Right lobe of liver (tissue), 6 donors: ENCODE results near the gene LCP1. TPM values are rescaled to one million over a fixed set of nuclear protein-coding genes. Genes with fewer than 3 reads are reported as not detected.

ENCODE experiments used
- ATAC-seq, 4 donors: fragments of 200-7000 bp; cut with Tn5 transposase; one replicate each; pipeline ENCODE4 v1.9.1; 2020; ENCODE audit warnings: mild to moderate bottlenecking in 4 of 4, moderate library complexity in 4 of 4
- DNase-seq, 3 donors: peaks; one replicate each; pipeline ENCODE4 v3.0.0-alpha.2; 2020
- H3K27ac ChIP-seq, 3 donors: fragments of 200-600 bp; one replicate each; pipeline ENCODE4 v1.8.0; 2022
- H3K27me3 ChIP-seq, 2 donors: fragments of 200-600 bp; one replicate each; pipeline ENCODE4 v1.8.0; 2022
- H3K36me3 ChIP-seq, 4 donors: fragments of 200-600 bp; sonication (generic) in 1 of 4; one replicate each; pipeline versions ENCODE4 v1.5.1 to v1.8.0; 2017 to 2022; ENCODE audit warnings: control low read depth in 1 of 4
- H3K4me1 ChIP-seq, 4 donors: fragments of 200-600 bp; sonication (generic) in 1 of 4; one replicate each; pipeline versions ENCODE4 v1.5.1 to v1.8.0; 2017 to 2022; ENCODE audit warnings: control low read depth in 1 of 4
- H3K4me3 ChIP-seq, 3 donors: fragments of 200-600 bp; one replicate each; pipeline ENCODE4 v1.8.0; 2022
- H3K9me3 ChIP-seq, 4 donors: fragments of 200-600 bp; sonication (generic) in 1 of 4; one replicate each; pipeline versions ENCODE4 v1.5.1 to v1.8.0; 2017 to 2022; ENCODE audit warnings: control low read depth in 1 of 4
- CTCF ChIP-seq, 4 donors: fragments of 200-600 bp in 3 of 4; fragments of 450-650 bp in 1 of 4; IDR thresholded peaks; one replicate each; pipeline versions ENCODE4 v1.5.1 to v1.8.0; 2016 to 2022; ENCODE audit warnings: antibody characterized with exemption in 4 of 4, mild to moderate bottlenecking in 2 of 4
- POLR2A ChIP-seq: fragments of 450-650 bp; IDR thresholded peaks from one replicate; pipeline ENCODE4 v1.6.1; 2017; ENCODE audit warnings: antibody characterized with exemption, mild to moderate bottlenecking
- WGBS: methylation state at CpG from one replicate; pipeline ENCODE4 v1.1.6; 2018; ENCODE audit warnings: low coverage, low lambda C conversion rate; ENCODE audit not compliant: insufficient coverage; ENCODE audit errors: missing lambda C conversion rate; 5-methylcytosine and 5-hydroxymethylcytosine counted together
- intact Hi-C, 2 donors: fragments of 100-400 bp; cut with DNase I; formaldehyde crosslinking; loops; one replicate each; pipeline versions ENCODE4 v1.11.2 to v1.14.1; 2022
- total RNA-seq, 6 experiments: library from RNA; depleted of rRNA in 2 of 6; stranded (reverse); fragments of >200 nt in 2 of 6; fragmentation: NEBNext Ultra II Directional in 3 of 6; extraction: Animal tissue kit (Norgen Biotek cat#: 25700) in 3 of 6; gene quantifications; one replicate each; pipeline versions ENCODE4 v1.1.0 to v1.2.4, GENCODE V29; 2016 to 2023
- donor health status: DM: no; HTN: yes; CAD: no.
- donor health status: DM: no; HTN: no; CAD: no.
- donor health status: DM: no; HTN: no; CAD: no.
- donor health status: DM: no; HTN: yes; CAD: no.
- donor health status: DM: no; HTN: yes; CAD: no.

Gene LCP1
- total RNA-seq, 6 experiments from 2014 or later, result 19.7 to 58.1 (median 22.8) TPM

DNA sequence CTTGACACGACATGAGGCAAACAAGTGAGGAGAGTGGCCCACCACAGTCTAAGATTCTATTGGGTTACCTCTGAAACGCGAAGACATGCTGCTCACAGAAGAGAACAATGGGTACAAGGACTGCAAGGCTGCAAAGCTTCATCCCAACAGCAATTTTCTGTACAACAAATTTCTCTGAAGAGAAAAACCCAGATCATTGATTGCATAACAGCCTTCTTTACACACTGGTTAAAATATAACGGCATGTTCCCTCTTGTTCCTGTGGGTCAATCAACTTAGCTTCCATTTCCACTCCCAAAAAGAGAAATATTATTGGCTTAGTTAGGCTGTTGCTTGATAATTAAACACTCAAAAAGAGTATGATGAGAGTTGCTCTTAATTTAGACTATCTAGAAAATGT is 77.1 kb downstream of the LCP1 start, which contains the start of gene CPB2:
Gene CPB2 (minus strand): TSS at position 166 of the 400 bp plus-strand sequence. CDS start 24 bp downstream, at position 142.
- Histone ChIP-seq H3K27me3 (no peaks in the 10 kb centered on the region), H3K9me3 (no peaks in the 10 kb centered on the region), H3K4me3 (peak within 1 kb of the TSS; percentile 32 to 61 (median 56)), H3K27ac (peak within 1 kb of the TSS; percentile 83 to 97 (median 95)), H3K4me1 (peaks cover 0 to 12% (median 2%) of the 10 kb centered on the region in 4 donors), H3K36me3 (no peaks in the 10 kb centered on the region)
- no peak for TF ChIP-seq CTCF (IDR thresholded peaks at IDR 0.05)
- peak; percentile 91 for TF ChIP-seq POLR2A
- WGBS, result 24% methylated on average over 4 of the region's 4 CpGs
- DNase-seq (no peak), ATAC-seq (peak; percentile 38 to 75 (median 48))
- intact Hi-C loops, result no loop called here

- H3K9me3 ChIP-seq, result no peaks in the 10 kb centered on the region
- peak overlapping the region; percentile 83 to 97 (median 95) for H3K27ac ChIP-seq
- peaks cover 0 to 7% (median 0%) of the 10 kb centered on the region in 4 donors for H3K36me3 ChIP-seq
- DNase-seq (peak in 1 of 3 donors; percentile 33), ATAC-seq (peak; percentile 9 to 24 (median 16))
- peaks cover 0 to 31% (median 7%) of the 10 kb centered on the region in 4 donors for H3K4me1 ChIP-seq
- no peaks in the 10 kb centered on the region for H3K27me3 ChIP-seq
- TF ChIP-seq CTCF (IDR thresholded peaks at IDR 0.05), result no peak
- TF ChIP-seq POLR2A, result peak; percentile 32
- peak overlapping the region; percentile 32 to 61 (median 56) for H3K4me3 ChIP-seq
- WGBS, result 23% methylated on average over 5 of the region's 7 CpGs
- intact Hi-C loops, result no loop called here
These were observed 78.9 kb downstream of the LCP1 start for GRCh38 chr13:46103037-46103436.

- peaks cover 0 to 8% (median 0%) of the 10 kb centered on the region in 4 donors for H3K36me3 ChIP-seq
- no peaks in the 10 kb centered on the region for H3K9me3 ChIP-seq
- peaks cover 0 to 38% (median 9%) of the 10 kb centered on the region in 4 donors for H3K4me1 ChIP-seq
- H3K27me3 ChIP-seq, result no peaks in the 10 kb centered on the region
- TF ChIP-seq CTCF (IDR thresholded peaks at IDR 0.05), result no peak
- no peak for TF ChIP-seq POLR2A
- peak overlapping the region; percentile 83 to 97 (median 95) for H3K27ac ChIP-seq
- ATAC-seq (no peak), DNase-seq (no peak)
- intact Hi-C loops, result no loop called here
- peak overlapping the region; percentile 32 to 61 (median 56) for H3K4me3 ChIP-seq
These were observed 79.7 kb downstream of the LCP1 start for GRCh38 chr13:46102255-46102605.

DNA sequence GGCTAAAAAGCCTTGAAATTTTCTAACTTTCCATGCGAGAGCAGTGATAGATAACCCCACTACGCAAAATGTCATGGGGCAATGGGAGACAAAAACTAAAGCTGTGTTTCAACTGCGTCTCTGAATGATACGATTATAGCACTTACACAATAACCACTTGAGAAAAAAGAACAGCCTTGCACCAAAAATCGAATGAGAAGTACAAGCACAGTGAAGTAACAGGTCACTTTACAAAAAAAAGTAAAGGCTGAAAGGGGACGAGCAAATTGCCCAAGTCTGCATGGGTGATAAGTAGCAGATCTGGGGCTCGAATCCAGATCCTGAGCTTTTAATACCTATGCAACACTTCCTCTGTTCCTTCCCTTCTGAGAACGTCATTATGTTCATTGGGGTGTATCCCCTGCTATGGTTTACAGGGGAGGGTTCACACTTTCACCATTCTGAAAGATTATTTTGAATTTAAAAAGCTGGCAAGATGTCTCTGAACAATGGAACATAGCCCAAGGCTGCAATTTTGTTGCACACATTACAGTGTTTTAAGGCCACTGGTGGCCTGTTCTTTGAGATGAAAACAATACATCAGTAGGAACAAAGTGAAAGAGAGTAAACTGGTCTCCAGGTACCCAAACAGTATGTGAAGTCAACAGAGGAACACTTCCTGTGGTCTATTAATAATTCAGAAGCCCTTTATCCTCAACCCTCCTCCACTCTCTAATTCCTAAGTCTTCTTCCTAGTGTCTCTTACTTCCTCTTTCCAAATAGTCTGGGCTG is 80.3 kb downstream of the LCP1 start:
- peaks cover 0 to 43% (median 10%) of the 10 kb centered on the region in 4 donors for H3K4me1 ChIP-seq
- peak overlapping the region; percentile 32 to 61 (median 56) for H3K4me3 ChIP-seq
- peak overlapping the region; percentile 83 to 97 (median 95) for H3K27ac ChIP-seq
- H3K36me3 ChIP-seq, result peaks cover 0 to 8% (median 0%) of the 10 kb centered on the region in 4 donors
- DNase-seq, result no peak
- intact Hi-C loops, result no loop called here
- H3K9me3 ChIP-seq, result no peaks in the 10 kb centered on the region
- ATAC-seq, result peak in 3 of 4 donors; percentile 8 to 22 (median 16)
- H3K27me3 ChIP-seq, result no peaks in the 10 kb centered on the region
- 17% methylated on average over 8 of the region's 8 CpGs for WGBS
- TF ChIP-seq CTCF (IDR thresholded peaks at IDR 0.05) (no peak), POLR2A (no peak)
